Calu3 (cell line): ENCODE results near the gene MAP7D1. TPM values are rescaled to one million over a fixed set of nuclear protein-coding genes. Genes with fewer than 3 reads are reported as not detected.

Experiments used
- BruUV-seq: library from RNA; stranded (reverse); fragments of 400-500 nt; replicated peaks from 2 replicates; lab custom pipeline; 2021; lab: Mats Ljungman, UMichigan
- CTCF ChIA-PET: fragments of 300-600 bp; sonication (Branson Sonifier 250); formaldehyde crosslinking; loops from one replicate; lab custom pipeline; 2022; ENCODE audit warnings: antibody characterized with exemption; lab: Charles Lee
- DNase-seq: peaks from one replicate; pipeline ENCODE4 v3.0.0; 2022
- H3K27ac Mint-ChIP-seq: one replicate; pipeline ENCODE4 v1.8.0; 2022; ENCODE audit warnings: mixed read lengths; ENCODE audit not compliant: unreplicated experiment
- H3K27me3 Mint-ChIP-seq: one replicate; pipeline ENCODE4 v1.8.0; 2022; ENCODE audit warnings: mixed read lengths; ENCODE audit not compliant: unreplicated experiment
- H3K36me3 Mint-ChIP-seq: one replicate; pipeline ENCODE4 v1.8.0; 2022; ENCODE audit warnings: mild to moderate bottlenecking, moderate library complexity, mixed read lengths; ENCODE audit not compliant: insufficient read depth, unreplicated experiment
- H3K4me1 Mint-ChIP-seq: one replicate; pipeline ENCODE4 v1.8.0; 2022; ENCODE audit warnings: mild to moderate bottlenecking, low read depth, mixed read lengths; ENCODE audit not compliant: unreplicated experiment
- H3K4me3 Mint-ChIP-seq: one replicate; pipeline ENCODE4 v1.8.0; 2022; ENCODE audit warnings: mild to moderate bottlenecking, low read depth, moderate library complexity, mixed read lengths; ENCODE audit not compliant: unreplicated experiment
- H3K9me3 Mint-ChIP-seq: one replicate; pipeline ENCODE4 v1.8.0; 2022; ENCODE audit warnings: low read depth, mixed read lengths; ENCODE audit not compliant: unreplicated experiment
- intact Hi-C: fragments of 100-400 bp; cut with micrococcal nuclease; formaldehyde crosslinking; loops from one replicate; pipeline ENCODE4 v1.10.0; 2022; ENCODE audit not compliant: unreplicated experiment
- total RNA-seq: library from RNA; stranded (reverse); gene quantifications from 2 replicates; pipeline ENCODE4 v1.2.3, GENCODE V29; 2022
- TF ChIP-seq, protein P1 (sequence below): fragments of 200-600 bp; IDR thresholded peaks from one replicate; pipeline ENCODE4 v1.8.0; 2022; ENCODE audit warnings: antibody characterized with exemption; ENCODE audit not compliant: unreplicated experiment

The MAP7D1 gene
- total RNA-seq, 1 experiment from 2014 or later, result 98.3 TPM

- Mint-ChIP-seq H3K36me3 (no peaks in the 10 kb centered on the region), H3K4me1 (no peaks in the 10 kb centered on the region), H3K4me3 (no peak overlapping the region), H3K27me3 (peaks cover 47% of the 10 kb centered on the region), H3K27ac (no peak overlapping the region), H3K9me3 (no peaks in the 10 kb centered on the region)
- CTCF ChIA-PET, result interaction anchor here (0.7 to 1.3 kb wide), 2 partner anchors 15 to 17 kb away, joined by 4 to 8 read pairs; no protein-coding TSS in a partner anchor
- no TSS peak for BruUV-seq
- TF ChIP-seq, protein P1, sequence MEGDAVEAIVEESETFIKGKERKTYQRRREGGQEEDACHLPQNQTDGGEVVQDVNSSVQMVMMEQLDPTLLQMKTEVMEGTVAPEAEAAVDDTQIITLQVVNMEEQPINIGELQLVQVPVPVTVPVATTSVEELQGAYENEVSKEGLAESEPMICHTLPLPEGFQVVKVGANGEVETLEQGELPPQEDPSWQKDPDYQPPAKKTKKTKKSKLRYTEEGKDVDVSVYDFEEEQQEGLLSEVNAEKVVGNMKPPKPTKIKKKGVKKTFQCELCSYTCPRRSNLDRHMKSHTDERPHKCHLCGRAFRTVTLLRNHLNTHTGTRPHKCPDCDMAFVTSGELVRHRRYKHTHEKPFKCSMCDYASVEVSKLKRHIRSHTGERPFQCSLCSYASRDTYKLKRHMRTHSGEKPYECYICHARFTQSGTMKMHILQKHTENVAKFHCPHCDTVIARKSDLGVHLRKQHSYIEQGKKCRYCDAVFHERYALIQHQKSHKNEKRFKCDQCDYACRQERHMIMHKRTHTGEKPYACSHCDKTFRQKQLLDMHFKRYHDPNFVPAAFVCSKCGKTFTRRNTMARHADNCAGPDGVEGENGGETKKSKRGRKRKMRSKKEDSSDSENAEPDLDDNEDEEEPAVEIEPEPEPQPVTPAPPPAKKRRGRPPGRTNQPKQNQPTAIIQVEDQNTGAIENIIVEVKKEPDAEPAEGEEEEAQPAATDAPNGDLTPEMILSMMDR, result no peak
- intact Hi-C loops, result no loop called here
- DNase-seq, result no peak
Observed at GRCh38 chr1:36118447-36119204, 37.3 kb upstream of the MAP7D1 start.

DNA sequence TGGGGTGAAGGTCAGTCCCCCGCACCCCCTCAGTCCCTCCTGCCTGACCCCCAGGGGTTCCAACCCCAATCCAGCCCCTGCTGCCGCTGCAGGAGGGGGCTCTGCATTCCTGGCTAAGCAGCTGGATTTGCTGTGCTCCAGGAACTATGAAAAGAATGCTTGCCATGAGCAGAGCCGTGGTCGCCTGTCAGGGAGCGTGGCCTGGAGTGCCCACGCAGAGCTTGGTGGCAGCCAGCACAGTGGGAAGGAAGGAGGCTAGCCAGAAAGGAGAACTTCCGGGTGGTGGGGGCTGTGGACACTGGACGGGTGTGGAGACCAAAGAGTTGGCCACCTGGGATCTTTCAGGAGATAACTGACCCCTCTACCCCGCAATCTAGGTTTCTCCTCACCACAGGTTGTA is 36.5 kb upstream of the MAP7D1 start:
- no TSS peak for BruUV-seq
- CTCF ChIA-PET, result interaction anchor here (0.6 to 1.3 kb wide), 2 partner anchors 16 to 276 kb away, joined by 4 to 5 read pairs; no protein-coding TSS in a partner anchor
- H3K27ac Mint-ChIP-seq, result no peak overlapping the region
- no peaks in the 10 kb centered on the region for H3K36me3 Mint-ChIP-seq
- TF ChIP-seq, protein P1, result no peak
- no peak for DNase-seq
- H3K27me3 Mint-ChIP-seq, result peaks cover 47% of the 10 kb centered on the region
- H3K4me1 Mint-ChIP-seq, result no peaks in the 10 kb centered on the region
- no peak overlapping the region for H3K4me3 Mint-ChIP-seq
- H3K9me3 Mint-ChIP-seq, result no peaks in the 10 kb centered on the region
- intact Hi-C loops, result no loop called here

DNA sequence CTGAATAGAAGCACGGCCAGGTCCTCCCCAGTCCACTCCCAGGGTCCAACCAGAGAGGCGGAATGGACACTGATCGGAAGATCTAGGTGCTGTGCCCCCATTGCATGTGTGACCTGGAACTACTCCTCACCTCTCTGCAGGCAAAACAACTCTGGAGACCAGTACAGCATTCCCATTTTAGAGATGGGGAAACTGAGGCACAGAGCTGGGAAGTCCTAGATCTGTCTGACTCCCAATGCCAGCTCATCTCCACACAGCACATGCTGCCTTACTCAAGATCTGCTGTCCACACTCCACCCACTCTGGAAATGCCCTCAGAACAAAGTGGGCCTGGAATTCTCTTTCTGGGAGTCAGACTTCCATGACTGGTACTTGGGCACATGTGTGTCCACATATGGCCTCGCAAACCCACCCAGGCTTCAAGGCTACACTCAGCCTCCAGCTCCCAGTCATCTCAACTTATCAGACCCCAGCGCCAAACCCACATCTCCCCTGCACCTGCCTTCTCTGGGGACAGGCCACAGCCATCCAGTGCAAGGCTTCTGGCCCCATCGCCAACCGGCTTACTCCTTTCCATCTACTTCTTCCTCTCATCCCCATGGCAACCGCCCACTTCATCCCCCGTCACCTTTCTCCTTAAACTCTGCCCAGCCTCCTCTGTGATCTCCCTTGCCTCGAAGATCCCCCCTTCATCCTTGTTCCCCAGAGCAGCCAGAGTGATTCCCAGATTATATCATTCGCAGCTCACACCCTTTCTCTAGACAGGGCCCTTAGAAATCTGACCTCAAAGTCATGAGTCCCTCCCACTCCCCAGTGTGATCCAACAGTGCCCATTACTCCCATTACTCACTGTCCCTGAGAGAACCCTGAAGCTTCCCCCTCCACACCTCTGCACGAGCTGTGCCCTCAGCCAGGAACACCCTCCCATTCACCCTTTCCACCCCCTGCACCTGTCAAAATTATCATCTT is 33.6 kb upstream of the MAP7D1 start:
- intact Hi-C loops, result no loop called here
- no TSS peak for BruUV-seq
- Mint-ChIP-seq H3K36me3 (no peaks in the 10 kb centered on the region), H3K27ac (no peak overlapping the region), H3K4me3 (no peak overlapping the region), H3K4me1 (no peaks in the 10 kb centered on the region), H3K9me3 (no peaks in the 10 kb centered on the region), H3K27me3 (peaks cover 59% of the 10 kb centered on the region)
- TF ChIP-seq, protein P1, result no peak
- CTCF ChIA-PET, result interaction anchor here (0.9 kb wide), 1 partner anchor 16 kb away, joined by 3 read pairs; no protein-coding TSS in a partner anchor
- DNase-seq, result no peak

- H3K9me3 Mint-ChIP-seq, result no peaks in the 10 kb centered on the region
- intact Hi-C loops, result no loop called here
- CTCF ChIA-PET, result no interaction called here
- peaks cover 53% of the 10 kb centered on the region for H3K27me3 Mint-ChIP-seq
- no peaks in the 10 kb centered on the region for H3K4me1 Mint-ChIP-seq
- BruUV-seq, result no TSS peak
- H3K4me3 Mint-ChIP-seq, result no peak overlapping the region
- no peak for DNase-seq
- no peak overlapping the region for H3K27ac Mint-ChIP-seq
- H3K36me3 Mint-ChIP-seq, result no peaks in the 10 kb centered on the region
- TF ChIP-seq, protein P1, result no peak
Observed at GRCh38 chr1:36123356-36123755, 32.6 kb upstream of the MAP7D1 start.
